ENCODE data around the gene LGMN. TPM values are rescaled to one million over a fixed set of nuclear protein-coding genes. Genes with fewer than 3 reads are reported as not detected.

The LGMN gene
- total and polyA plus RNA-seq, 2 of the 8 experiments (the other 6 are each of a cell fraction or from before 2014, with no cell fraction given) = 57.4 to 83.4 TPM

- TF ChIP-seq CEBPB (IDR thresholded peaks at IDR 0.05; ENCODE audit: low read depth, low read length) (no peak), ATF2 (IDR thresholded peaks at IDR 0.05; ENCODE audit: low read length) (no peak), BCL11A (IDR thresholded peaks at IDR 0.05; ENCODE audit: low read depth in 2 of 2, low read length in 2 of 2) (no peak), RFX5 (IDR thresholded peaks at IDR 0.05; ENCODE audit: borderline replicate concordance, low read depth, low read length) (no peak)
Measured at GRCh38 chr14:92735344-92735743, 13.1 kb downstream of the LGMN start (continued).

Measured in H1 (cell line).